ENCODE data around the gene PI4KB.

DNA sequence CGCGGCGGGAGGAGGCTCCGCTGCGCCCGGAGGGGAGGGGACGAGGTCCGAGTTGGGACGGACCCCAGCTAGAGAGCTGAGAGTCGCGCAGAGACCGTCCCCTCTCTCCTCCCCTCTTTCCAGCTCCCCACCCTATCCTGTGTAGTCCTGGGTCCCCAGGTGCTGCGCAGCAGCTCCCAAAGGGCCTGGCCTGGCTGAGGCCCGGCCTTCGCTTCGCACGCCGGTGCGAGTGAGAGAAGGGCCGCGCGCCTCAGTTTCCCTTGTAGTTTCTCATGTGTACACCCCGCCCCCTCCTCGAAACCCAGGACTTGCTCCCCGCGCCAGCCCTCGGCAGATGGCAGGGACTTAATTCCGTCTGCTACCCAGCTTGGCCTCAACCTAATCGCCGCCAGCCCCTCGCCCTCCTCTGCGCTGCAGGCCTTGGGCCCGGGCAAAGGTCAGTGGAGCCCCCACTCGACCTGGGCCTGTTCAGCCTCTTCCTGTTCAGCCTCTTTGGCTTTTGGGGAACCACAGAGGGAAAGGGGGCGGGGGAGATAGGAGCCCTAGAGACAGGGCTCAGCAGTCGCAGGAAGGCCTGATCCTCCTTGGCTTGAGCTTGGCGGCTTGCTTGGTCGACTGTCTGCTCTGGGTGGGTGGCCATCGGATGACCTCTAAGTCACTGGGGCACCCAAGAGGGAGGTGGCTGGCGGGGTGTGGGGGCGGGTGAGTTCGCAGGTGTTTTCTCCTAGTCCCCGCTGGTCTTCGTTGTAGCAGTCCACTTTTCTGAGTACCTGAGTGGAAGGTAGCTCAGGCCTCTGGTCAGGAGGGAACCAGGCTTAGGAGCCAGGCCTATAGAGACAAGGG is 44.1 kb downstream of the PI4KB start:
- TF ChIP-seq, protein P1, sequence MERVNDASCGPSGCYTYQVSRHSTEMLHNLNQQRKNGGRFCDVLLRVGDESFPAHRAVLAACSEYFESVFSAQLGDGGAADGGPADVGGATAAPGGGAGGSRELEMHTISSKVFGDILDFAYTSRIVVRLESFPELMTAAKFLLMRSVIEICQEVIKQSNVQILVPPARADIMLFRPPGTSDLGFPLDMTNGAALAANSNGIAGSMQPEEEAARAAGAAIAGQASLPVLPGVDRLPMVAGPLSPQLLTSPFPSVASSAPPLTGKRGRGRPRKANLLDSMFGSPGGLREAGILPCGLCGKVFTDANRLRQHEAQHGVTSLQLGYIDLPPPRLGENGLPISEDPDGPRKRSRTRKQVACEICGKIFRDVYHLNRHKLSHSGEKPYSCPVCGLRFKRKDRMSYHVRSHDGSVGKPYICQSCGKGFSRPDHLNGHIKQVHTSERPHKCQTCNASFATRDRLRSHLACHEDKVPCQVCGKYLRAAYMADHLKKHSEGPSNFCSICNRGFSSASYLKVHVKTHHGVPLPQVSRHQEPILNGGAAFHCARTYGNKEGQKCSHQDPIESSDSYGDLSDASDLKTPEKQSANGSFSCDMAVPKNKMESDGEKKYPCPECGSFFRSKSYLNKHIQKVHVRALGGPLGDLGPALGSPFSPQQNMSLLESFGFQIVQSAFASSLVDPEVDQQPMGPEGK (CRISPR knock-in tag; IDR thresholded peaks at IDR 0.05; ENCODE audit: borderline replicate concordance) = no peak
- TF ChIP-seq ISL1 (CRISPR knock-in tag; IDR thresholded peaks at IDR 0.05) (no peak), ZFP30 (CRISPR knock-in tag; IDR thresholded peaks at IDR 0.05) (no peak), ZC3H10 (CRISPR knock-in tag; IDR thresholded peaks at IDR 0.05) (no peak), CSDC2 (CRISPR knock-in tag; IDR thresholded peaks at IDR 0.05) (no peak), GLIS3 (CRISPR knock-in tag; IDR thresholded peaks at IDR 0.05) (no peak), SNAI2 (CRISPR knock-in tag; IDR thresholded peaks at IDR 0.05) (no peak)
